HFF-Myc (cell line): ENCODE data around the gene GCNT1.
"Not testable (repeated sequence)": the region's sequence is repeated elsewhere in the genome, so short reads cannot be mapped to it uniquely, and the experiment has no call there.

Experiments
- DNase-seq: peaks from one replicate; pipeline ENCODE4 v3.0.0-alpha.2; 2011; ENCODE audit warnings: low read depth; ENCODE audit errors: extremely low read depth
- H3K4me3 ChIP-seq: replicated peaks from 2 replicates; pipeline ENCODE4 v1.5.1; 2011; ENCODE audit warnings: low read depth, mild to moderate bottlenecking, control low read depth, low read length
- TF ChIP-seq, protein P1 (sequence below): IDR thresholded peaks from 2 replicates; pipeline ENCODE4 v1.5.1; 2012; ENCODE audit warnings: mild to moderate bottlenecking, low read depth, low read length, control low read depth; ENCODE audit errors: missing control alignments

GCNT1 gene

DNA sequence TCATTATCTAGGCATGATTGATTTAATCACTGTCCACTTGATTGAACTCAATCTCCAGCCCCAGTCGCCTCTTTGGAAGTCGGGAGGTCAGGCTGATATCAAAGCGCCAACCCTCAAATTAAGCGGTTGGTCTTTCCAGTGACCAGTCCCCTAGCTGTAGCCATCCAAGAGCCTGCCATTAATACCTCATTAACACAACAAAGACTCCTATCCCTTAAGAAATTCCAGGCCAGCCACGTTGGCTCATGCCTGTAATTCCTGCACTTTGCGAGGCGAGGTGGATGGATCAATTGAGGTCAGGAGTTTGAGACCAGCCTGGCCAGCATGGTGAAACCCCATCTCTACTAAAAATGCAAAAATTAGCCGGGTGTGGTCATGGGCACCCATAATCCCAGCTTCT lies 27.4 kb upstream of the GCNT1 start:
- TF ChIP-seq, protein P1, sequence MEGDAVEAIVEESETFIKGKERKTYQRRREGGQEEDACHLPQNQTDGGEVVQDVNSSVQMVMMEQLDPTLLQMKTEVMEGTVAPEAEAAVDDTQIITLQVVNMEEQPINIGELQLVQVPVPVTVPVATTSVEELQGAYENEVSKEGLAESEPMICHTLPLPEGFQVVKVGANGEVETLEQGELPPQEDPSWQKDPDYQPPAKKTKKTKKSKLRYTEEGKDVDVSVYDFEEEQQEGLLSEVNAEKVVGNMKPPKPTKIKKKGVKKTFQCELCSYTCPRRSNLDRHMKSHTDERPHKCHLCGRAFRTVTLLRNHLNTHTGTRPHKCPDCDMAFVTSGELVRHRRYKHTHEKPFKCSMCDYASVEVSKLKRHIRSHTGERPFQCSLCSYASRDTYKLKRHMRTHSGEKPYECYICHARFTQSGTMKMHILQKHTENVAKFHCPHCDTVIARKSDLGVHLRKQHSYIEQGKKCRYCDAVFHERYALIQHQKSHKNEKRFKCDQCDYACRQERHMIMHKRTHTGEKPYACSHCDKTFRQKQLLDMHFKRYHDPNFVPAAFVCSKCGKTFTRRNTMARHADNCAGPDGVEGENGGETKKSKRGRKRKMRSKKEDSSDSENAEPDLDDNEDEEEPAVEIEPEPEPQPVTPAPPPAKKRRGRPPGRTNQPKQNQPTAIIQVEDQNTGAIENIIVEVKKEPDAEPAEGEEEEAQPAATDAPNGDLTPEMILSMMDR = no peak
- no peak overlapping the region for H3K4me3 ChIP-seq
- DNase-seq = no peak

DNA sequence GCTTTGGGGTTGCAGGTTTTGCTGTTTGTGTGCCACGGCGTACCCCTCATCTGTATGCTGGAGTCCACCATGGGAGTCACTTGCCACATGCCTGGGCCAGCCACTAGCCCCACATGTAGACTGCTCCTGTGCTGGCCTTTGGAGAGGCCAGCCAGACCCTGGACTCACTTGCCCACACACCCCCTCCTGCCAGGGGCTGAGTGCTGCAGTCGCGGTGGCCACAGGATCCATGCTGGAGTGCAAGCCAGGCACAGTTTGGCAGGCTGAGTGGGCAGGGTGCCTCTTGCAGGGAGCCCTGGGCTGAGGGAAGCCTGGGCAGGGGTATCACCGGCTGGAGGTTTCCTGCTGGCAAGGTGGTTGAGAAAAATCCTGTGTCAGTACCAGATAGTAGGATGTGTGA lies 25.6 kb upstream of the GCNT1 start:
- TF ChIP-seq, protein P1 = no peak

DNA sequence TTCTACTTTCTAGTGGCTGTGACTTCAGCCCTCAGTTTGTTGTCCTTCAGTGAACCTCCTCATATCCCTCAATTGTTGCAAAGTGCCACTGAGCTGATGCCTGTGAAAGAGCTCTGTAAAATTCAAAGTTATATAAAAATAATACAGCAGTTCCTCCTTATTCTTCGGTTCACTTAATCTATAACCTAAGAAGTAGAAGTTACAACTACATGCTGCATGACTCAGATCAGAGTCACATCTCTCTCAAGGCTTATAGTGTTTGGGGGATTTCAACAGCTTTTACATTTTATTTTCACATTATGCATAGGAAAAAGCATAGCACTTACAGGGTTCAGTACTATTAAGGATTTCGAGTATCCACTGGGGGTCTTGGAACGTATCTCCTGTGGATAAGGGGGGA lies 25.1 kb upstream of the GCNT1 start:
- no peak overlapping the region for H3K4me3 ChIP-seq
- TF ChIP-seq, protein P1 = no peak
- DNase-seq = no peak

More for the DNA sequence above, 25.6 kb upstream of the GCNT1 start:
- H3K4me3 ChIP-seq = no peak overlapping the region
- no peak for DNase-seq

DNA sequence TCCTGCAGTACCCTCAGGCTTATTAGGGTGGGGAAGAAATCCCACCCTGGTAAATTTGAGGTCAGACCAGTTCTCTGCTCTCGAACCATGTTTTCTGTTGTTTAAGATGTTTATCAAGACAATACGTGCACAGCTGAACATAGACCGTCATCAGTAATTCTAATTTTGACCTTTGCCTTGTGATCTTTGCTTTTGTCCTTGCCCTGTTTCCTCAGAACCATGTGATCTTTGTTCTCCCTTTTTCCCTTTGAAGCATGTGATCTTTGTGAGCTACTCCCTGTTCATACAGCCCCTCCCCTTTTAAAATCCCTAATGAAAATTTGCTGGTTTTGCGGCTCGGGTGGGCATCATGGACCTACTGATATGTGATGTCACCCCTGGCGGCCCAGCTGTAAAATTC lies 24.1 kb upstream of the GCNT1 start:
- not testable (repeated sequence) for H3K4me3 ChIP-seq, DNase-seq

DNA sequence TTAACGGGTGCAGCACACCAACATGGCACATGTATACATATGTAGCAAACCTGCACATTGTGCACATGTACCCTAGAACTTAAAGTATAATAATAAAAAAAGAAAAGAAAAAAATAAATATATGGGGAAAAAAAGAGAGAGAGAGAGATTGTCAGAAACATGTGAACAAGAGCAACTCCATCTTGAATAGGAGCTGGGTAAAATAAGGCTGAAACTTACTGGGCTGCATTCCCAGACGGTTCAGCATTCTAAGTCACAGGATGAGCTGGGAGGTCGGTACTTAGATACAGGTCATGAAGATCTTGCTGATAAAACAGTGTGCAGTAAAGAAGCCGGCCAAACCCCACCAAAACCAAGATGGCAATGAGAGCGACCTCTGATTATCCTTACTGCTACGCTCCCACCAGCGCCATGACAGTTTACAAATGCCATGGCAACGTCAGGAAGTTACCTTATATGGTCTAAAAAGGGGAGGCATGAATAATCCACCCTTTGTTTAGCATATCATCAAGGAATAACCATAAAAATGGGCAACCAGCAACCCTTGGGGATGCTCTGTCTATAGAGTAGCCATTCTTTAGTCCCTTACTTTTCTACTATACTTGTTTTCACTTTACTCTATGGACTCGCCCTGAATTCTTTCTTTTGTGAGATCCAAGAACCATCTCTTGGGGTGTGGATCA lies 21.8 kb upstream of the GCNT1 start:
- not testable (repeated sequence) for DNase-seq, H3K4me3 ChIP-seq

DNA sequence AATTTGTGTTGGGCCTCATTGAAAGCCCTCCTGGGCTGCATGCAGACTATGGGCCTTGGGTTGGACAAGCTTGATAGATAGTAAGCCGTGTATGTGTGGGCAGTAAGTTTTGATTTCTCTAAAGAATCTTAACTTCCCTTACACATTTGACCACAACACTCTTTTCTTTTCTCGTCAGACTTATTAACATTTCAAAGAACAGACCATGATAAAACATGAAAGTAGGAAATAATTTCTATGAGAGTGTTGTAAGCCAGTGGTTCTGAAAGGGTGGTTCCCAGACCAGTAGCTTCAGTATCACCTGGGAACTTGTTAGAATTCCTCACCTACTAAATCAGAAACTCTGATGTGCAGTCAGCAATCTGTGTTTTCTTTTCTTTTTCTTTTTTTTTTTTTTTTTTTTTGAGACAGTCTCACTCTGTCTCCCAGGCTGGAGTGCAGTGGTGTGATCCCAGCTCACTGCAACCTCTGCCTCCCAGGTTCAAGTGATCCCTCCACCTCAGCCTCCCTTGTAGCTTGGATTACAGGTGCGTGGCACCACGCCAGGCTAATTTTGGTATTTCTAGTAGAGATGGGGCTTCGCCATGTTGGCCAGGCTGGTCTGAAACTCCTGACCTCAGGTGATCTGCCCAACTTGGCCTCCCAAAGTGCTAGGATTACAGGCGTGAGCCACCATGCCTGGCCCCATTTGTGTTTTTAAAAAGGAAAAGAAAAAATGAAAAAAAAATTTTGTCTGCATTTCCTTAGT lies 20.0 kb upstream of the GCNT1 start:
- no peak for DNase-seq
- TF ChIP-seq, protein P1 = no peak
- no peak overlapping the region for H3K4me3 ChIP-seq

DNA sequence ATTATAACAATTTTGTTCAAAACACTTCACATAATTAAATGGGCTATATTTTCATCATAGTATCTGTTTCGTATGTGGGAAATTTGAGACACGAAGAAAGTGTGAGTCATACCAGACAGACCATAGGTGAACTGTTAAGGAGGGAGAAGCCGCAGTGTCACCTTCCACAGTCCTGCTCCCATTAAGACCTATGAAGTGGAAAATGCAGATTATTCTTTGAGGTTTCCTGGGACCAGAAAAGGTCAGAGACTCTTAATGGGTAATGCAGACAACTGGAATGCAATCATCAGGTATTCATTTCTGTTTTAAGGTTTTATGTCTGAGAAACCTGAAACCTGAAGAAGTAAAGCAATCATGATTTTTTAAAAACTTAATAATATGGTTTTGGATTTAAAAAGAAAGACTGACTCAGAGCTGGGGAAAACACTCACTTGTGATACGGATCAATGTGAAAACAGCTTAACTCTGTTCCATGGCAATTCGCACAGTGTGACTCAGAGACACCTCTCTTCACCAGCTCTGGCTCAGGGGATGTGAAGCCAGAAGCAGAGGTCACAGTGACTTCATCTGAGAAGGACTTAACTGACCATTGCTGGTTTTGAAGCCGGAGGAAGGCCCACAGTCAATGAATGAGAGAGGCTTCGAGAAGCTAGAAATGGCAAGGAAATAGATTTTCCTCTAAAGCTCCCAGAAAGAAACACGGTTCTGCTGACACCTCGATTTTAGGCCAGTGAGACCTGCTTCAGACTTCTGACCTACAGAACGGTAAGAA lies 17.2 kb upstream of the GCNT1 start:
- DNase-seq = no peak
- no peak overlapping the region for H3K4me3 ChIP-seq
- TF ChIP-seq, protein P1 = no peak
